CD4-positive, alpha-beta T cell treated with Interleukin-4 for 4 hours (primary cell): Measurements from ENCODE around the gene TRAPPC12.

Experiments
- DNase-seq: peaks from one replicate; pipeline ENCODE4 v3.0.0-alpha.2; 2020

TRAPPC12 gene

GRCh38 chr2:3470856-3471737 lies 91.6 kb downstream of the TRAPPC12 start:
- no peak for DNase-seq

DNA sequence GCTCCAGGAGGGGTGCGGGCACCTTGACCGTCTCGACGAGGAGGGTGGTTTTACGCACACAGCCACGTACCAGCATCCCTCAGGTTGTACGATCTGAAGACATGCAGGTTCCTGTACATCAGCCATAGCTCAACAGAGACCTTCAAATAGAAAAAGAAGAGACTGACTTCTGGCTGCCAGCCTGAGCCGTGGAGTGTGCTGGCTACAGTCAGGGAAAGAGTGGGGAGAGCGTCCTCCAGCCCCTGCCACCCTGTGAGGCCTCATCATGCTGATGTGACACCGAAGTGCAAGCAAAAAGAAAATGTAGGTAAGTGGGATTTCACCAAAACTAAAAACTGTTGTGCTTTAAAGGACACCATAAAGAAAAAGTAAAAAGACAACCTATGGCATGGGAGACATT lies 92.8 kb downstream of the TRAPPC12 start:
- no peak for DNase-seq

GRCh38 chr2:3472966-3473365 lies 93.5 kb downstream of the TRAPPC12 start:
- no peak for DNase-seq

DNA sequence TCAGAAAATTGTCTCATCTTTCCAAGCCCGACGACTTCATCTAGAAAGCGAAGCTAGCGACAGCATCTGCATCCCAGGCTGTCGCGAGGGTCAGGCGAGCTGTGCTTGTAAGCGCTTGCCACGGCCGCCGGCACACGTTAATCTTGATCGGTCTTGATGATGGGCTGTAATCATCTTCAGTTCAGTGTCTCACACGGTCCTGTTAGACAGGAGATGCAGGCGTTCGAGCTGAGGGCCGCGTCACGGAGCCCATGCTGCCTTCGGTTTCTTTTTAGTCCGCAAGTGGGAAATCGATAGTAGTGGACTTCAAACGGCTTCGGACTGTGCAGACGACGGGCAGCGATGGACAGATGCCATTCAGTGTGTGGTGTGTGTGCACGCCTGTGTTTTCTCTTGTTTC lies 96.3 kb downstream of the TRAPPC12 start:
- DNase-seq = no peak

- DNase-seq = no peak
Observed at GRCh38 chr2:3476321-3476984, 97.0 kb downstream of the TRAPPC12 start.

DNA sequence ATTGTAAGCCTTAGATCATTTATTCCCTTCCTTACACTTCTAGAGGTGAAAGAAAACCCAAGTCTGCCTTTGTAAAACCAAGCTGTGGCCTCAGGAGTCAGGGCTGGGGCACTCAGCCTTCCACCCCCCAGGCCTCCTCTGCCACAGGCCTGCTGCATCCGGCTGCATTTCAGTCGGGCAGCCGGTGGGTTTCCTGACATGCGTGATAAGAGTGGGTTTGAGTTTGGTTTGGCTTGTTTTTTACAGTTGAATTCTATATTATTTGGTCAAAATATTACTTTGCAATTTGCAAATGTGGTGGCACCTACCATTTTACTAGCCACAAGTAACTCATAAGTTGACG lies 97.5 kb downstream of the TRAPPC12 start:
- DNase-seq = no peak

GRCh38 chr2:3478846-3479385 lies 99.4 kb downstream of the TRAPPC12 start:
- no peak for DNase-seq

DNA sequence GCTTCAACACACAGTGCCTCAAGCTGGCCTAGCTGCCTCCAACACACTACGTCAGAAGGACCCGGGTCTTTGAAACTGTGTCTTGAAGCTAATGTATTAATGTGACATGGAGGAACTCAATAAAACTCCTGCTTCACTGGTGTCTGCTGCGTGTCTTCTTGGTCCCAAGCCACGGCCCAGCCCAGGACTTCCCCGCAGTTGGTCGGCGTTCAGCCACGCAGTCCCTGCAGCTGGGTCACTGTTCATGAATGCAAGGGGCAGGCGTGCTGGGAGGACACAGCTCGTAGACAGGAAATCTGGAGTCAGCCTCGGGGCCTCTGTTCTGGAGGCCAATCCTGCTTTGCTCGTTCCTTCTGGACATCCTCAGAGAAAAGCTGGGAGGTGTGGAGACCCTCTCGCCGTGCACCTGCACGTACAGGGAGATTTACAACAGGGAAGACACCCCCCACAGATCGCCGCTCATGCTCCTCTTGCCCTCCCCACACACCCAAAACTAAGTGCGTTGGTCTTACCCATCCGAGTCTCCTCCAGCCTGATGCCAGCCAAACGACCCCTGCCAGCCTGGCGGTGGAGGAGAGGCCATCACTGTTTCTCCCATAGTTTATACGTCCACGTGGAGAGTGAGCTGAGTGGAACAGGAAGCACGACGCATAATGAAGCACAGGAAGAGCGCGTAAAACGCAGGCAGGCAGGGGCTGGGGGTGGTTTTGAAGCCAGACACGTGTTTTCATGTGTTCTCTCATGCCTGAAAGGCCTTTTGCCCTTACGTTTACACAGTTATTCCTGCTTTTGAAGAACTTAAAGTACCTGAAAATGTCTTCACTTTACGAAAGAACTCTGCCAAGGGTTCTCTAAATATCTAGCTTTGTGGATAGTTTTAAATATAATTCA lies 100.2 kb downstream of the TRAPPC12 start:
- DNase-seq = no peak

DNA sequence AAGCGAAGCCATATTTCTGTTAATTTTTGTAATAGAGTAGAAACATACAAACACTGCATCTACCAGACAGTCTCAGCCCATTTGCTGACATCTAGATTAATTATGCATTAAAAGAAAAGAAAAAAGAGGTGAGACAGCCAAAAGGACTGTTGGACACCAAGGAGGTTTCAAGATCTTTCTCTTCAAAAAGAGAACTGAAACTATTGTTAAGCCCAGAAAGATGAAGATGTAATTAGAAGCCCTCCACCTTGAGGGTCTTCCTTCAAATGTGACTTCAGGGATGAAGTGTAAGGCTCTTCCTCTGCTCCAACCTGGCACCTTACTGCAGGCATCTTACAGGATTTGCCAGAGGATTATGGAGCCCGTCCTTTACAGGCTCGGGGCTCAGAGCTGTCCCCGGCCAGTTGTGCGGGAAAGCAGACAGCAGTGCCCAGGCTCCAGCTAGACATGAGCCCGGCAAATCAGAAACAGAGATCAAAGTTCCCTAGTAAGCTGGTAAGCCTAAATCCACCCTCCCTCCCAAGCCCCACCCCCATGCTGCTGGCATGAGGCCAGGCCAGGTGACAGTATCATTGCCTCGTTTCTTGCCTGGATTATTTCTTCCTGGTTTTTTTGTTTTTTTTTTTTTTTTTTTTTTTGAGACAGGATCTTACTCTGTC lies 101.0 kb downstream of the TRAPPC12 start:
- no peak for DNase-seq

- no peak for DNase-seq
Observed at GRCh38 chr2:3481011-3481400, 101.5 kb downstream of the TRAPPC12 start.

- no peak for DNase-seq
Observed at GRCh38 chr2:3481736-3482362, 102.4 kb downstream of the TRAPPC12 start.

GRCh38 chr2:3482363-3482821 lies 102.9 kb downstream of the TRAPPC12 start:
- DNase-seq = no peak

- DNase-seq = peak; percentile 69
Observed at GRCh38 chr2:3483227-3483985, 103.9 kb downstream of the TRAPPC12 start.

DNA sequence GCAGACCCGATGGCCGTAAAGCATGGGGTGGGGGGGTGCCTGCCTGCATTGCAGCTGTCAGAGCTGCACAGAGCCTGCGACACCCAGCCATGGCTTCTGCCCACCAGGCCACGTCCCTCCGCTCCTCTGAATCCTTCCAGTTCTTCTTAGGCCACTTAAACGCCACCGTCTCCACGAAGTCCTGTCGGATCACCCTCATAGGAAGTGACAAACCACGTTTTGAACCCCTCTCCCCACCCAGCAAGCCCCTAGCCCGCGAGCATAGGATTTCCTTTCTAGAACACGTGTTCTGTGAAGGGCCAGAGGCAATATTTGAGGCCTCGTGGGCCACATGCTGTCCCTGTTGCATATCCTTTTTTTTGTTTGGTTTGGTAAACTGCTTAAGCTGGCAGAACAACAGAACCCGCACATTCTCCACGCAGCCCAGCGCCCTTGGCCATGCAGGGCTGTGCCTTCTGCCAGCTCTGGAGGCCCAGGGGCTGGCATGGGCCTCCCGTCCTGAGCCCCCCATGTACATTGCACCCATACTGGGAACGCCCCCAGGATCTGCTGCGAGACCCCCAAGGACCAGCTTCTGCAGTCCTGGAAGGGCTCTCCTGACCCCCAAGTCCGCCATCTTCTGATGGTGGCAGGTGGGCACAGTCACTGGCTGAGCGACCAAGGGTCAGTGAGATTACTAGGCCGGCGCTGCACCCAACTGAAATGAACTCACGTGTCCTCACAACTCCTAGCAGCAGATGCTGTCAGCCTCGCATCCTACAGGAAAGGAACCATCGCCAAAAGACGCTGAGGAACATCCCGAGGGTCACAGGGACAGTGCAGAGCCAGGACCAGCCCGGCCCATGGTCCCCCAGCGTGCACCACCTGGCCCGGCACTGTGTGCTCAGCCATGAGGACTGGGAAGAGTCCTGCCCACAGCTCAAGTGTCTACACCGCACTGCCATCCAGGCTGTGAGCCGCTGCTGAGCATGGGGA lies 104.8 kb downstream of the TRAPPC12 start:
- DNase-seq = no peak

GRCh38 chr2:3485166-3485565 lies 105.7 kb downstream of the TRAPPC12 start:
- no peak for DNase-seq

- no peak for DNase-seq
Observed at GRCh38 chr2:3486047-3487027, 106.8 kb downstream of the TRAPPC12 start.

DNA sequence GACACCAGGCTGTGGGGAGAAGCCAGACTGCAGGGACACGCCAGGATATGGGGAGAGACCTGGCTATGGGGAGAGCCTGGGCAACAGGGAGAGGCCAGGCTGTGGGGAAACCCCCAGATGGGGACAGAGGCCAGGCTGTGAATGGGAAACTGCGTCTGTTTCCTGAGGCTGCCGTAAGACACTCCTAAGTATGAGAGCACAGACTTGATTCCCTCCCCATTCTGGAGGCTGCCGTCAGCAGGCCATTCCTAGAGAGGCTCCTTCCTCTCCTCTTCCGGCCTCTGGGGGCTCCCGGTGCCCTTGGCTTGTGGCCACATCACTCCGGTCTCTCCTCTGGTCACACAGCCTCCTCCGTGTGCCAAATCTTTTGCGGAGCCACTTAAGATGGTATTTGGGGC lies 107.5 kb downstream of the TRAPPC12 start:
- no peak for DNase-seq

GRCh38 chr2:3487432-3487831 lies 107.9 kb downstream of the TRAPPC12 start:
- no peak for DNase-seq

DNA sequence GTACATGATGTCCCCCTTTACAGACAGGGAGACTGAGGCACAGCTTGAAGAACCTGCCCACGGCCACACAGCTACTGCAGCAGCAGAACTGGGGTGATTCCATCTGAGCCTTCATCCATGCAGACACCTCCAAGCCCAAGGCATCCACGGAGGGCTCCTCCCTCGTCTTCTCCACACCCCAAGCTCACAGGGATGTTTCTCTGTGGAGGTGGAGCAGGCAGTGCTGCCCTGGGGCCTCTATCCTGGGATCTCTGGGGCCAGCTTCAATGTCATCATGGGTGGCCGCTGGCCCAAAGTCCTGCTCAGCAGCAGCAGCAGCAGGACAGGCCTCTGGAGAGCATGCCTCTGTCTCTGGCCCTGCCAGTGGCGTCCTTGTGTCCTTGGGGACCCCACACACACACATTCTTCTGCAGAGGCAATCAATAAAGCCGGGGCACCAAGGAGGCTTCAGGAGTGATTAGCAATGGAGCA lies 108.6 kb downstream of the TRAPPC12 start:
- no peak for DNase-seq
